CD14-positive monocyte (primary cell): ENCODE results near the gene STAT3. TPM values are rescaled to one million over a fixed set of nuclear protein-coding genes. Genes with fewer than 3 reads are reported as not detected.
A peak's percentile ranks its signal among the peaks of the same experiment; 100 is the strongest.

Source experiments
- DNase-seq, 3 donors: peaks; one replicate each; pipeline ENCODE4 v3.0.0-alpha.2; 2011 to 2022
- H2AFZ ChIP-seq: 2 replicates; pipeline ENCODE4 v1.6.0; 2012; ENCODE audit warnings: mild to moderate bottlenecking, low read depth, low read length, inconsistent platforms; ENCODE audit not compliant: insufficient read depth, poor library complexity, severe bottlenecking
- H3K27ac ChIP-seq, 2 donors: 1 replicate in 1 of 2; 2 replicates in 1 of 2; pipeline ENCODE4 v1.5.1; 2012 to 2013; ENCODE audit warnings: low read length in 2 of 2, control low read depth in 1 of 2, inconsistent platforms in 1 of 2, low read depth in 1 of 2, mild to moderate bottlenecking in 1 of 2
- H3K27me3 ChIP-seq, 2 donors: one replicate each; pipeline versions ENCODE4 v1.6.0 to v1.6.1; 2011 to 2013; ENCODE audit warnings: low read length in 2 of 2; ENCODE audit not compliant: control insufficient read depth in 2 of 2, insufficient read depth in 2 of 2
- H3K36me3 ChIP-seq, 2 donors: replicated peaks in 1 of 2; 1 replicate in 1 of 2; 2 replicates in 1 of 2; pipeline versions ENCODE4 v1.5.1 to v1.6.1; 2012 to 2013; ENCODE audit warnings: low read length in 2 of 2, control low read depth in 1 of 2, inconsistent platforms in 1 of 2, mild to moderate bottlenecking in 1 of 2; ENCODE audit not compliant: insufficient read depth in 2 of 2, control insufficient read depth in 1 of 2
- H3K4me1 ChIP-seq, 2 donors: 1 replicate in 1 of 2; 2 replicates in 1 of 2; pipeline versions ENCODE4 v1.5.1 to v1.6.1; 2012 to 2013; ENCODE audit warnings: low read length in 2 of 2, control low read depth in 1 of 2, inconsistent platforms in 1 of 2, mild to moderate bottlenecking in 1 of 2, moderate library complexity in 1 of 2; ENCODE audit not compliant: insufficient read depth in 2 of 2, control insufficient read depth in 1 of 2
- H3K4me2 ChIP-seq: replicated peaks from 2 replicates; pipeline ENCODE3; 2012; ENCODE audit warnings: low read length, moderate library complexity, mild to moderate bottlenecking; ENCODE audit not compliant: poor library complexity, severe bottlenecking; ENCODE audit errors: extremely low read depth
- H3K4me3 ChIP-seq, 3 experiments: fragments of 200-600 bp in 1 of 3; sonication (generic) in 1 of 3; replicated peaks in 1 of 3; 1 replicate in 2 of 3; 2 replicates in 1 of 3; pipeline ENCODE4 v1.5.1; 2011 to 2013; ENCODE audit warnings: low read length in 3 of 3, mild to moderate bottlenecking in 3 of 3, control low read depth in 2 of 3, low read depth in 2 of 3, inconsistent platforms in 1 of 3, moderate library complexity in 1 of 3
- H3K79me2 ChIP-seq: 2 replicates; pipeline ENCODE4 v1.6.0; 2012; ENCODE audit warnings: mild to moderate bottlenecking, control low read depth, inconsistent platforms, low read length, moderate library complexity; ENCODE audit not compliant: insufficient read depth
- H3K9ac ChIP-seq: 2 replicates; pipeline ENCODE4 v1.6.0; 2017; ENCODE audit warnings: low read length, mild to moderate bottlenecking; ENCODE audit not compliant: insufficient read depth, poor library complexity, severe bottlenecking
- H3K9me3 ChIP-seq, 2 donors: replicated peaks in 1 of 2; 1 replicate in 1 of 2; 2 replicates in 1 of 2; pipeline versions ENCODE4 v1.5.1 to v1.6.1; 2012 to 2013; ENCODE audit warnings: low read length in 2 of 2, control low read depth in 1 of 2; ENCODE audit not compliant: control insufficient read depth in 1 of 2, insufficient read depth in 1 of 2
- H4K20me1 ChIP-seq: 2 replicates; pipeline ENCODE4 v1.6.0; 2012; ENCODE audit warnings: mild to moderate bottlenecking, low read length, control low read depth, moderate library complexity; ENCODE audit not compliant: insufficient read depth
- H3K27ac Mint-ChIP-seq, 7 donors: one replicate each; pipeline ENCODE4 v1.8.0; 2020; ENCODE audit warnings: mild to moderate bottlenecking in 7 of 7, mixed read lengths in 7 of 7, moderate library complexity in 6 of 7, inconsistent platforms in 2 of 7
- H3K27me3 Mint-ChIP-seq, 3 donors: one replicate each; pipeline ENCODE4 v1.8.0; 2021 to 2022; ENCODE audit warnings: low read depth in 3 of 3, mild to moderate bottlenecking in 3 of 3, mixed read lengths in 3 of 3, moderate library complexity in 3 of 3, inconsistent platforms in 1 of 3
- H3K36me3 Mint-ChIP-seq, 2 donors: one replicate each; pipeline ENCODE4 v1.8.0; 2020; ENCODE audit warnings: mixed read lengths in 2 of 2, inconsistent platforms in 1 of 2, mild to moderate bottlenecking in 1 of 2
- H3K4me1 Mint-ChIP-seq: one replicate; pipeline ENCODE4 v1.8.0; 2020; ENCODE audit warnings: mild to moderate bottlenecking, mixed read lengths
- H3K4me3 Mint-ChIP-seq, 2 donors: one replicate each; pipeline ENCODE4 v1.8.0; 2020; ENCODE audit warnings: mild to moderate bottlenecking in 2 of 2, mixed read lengths in 2 of 2, moderate library complexity in 1 of 2
- H3K9me3 Mint-ChIP-seq, 7 donors: one replicate each; pipeline ENCODE4 v1.8.0; 2020 to 2022; ENCODE audit warnings: mixed read lengths in 7 of 7, mild to moderate bottlenecking in 6 of 7, moderate library complexity in 6 of 7, inconsistent platforms in 2 of 7
- CTCF ChIP-seq: fragments of 200-600 bp; IDR thresholded peaks from one replicate; pipeline ENCODE4 v1.8.0; 2022; ENCODE audit warnings: antibody characterized with exemption, mild to moderate bottlenecking
- WGBS: methylation state at CpG from one replicate; pipeline ENCODE4 v1.1.5; 2013; ENCODE audit warnings: missing lambda C conversion rate; ENCODE audit not compliant: insufficient coverage; 5-methylcytosine and 5-hydroxymethylcytosine counted together
- intact Hi-C, 2 donors: fragments of 100-400 bp; cut with micrococcal nuclease; formaldehyde crosslinking; loops; one replicate each; pipeline versions ENCODE4 v1.15.0 to v1.15.1; 2023
- polyA plus RNA-seq, 3 donors: library from polyadenylated mRNA; depleted of rRNA in 1 of 3; unstranded in 2 of 3; stranded (reverse) in 1 of 3; fragments of 300-500 nt in 2 of 3; fragments of >200 nt in 1 of 3; fragmentation: Illumina TruSeq in 2 of 3; gene quantifications; 1 replicate in 2 of 3; 2 replicates in 1 of 3; pipeline ENCODE4 v1.2.3, GENCODE V29; 2012 to 2021

STAT3 gene
- polyA plus RNA-seq, 3 donors, result 73.0 to 155 (median 110) TPM

GRCh38 chr17:42289611-42290181 lies 98.5 kb downstream of the STAT3 start:
- H3K36me3 Mint-ChIP-seq, result peaks cover 36 to 50% of the 10 kb centered on the region in 2 donors
- peak overlapping the region; percentile 98 for H3K4me2 ChIP-seq
- 36% methylated on average over 6 of the region's 9 CpGs for WGBS
- peak in 2 of 3 donors; percentile 44 to 73 for DNase-seq
- H3K27me3 ChIP-seq, result no peaks in the 10 kb centered on the region
- peak overlapping the region; percentile 88 to 95 (median 91) for H3K27ac Mint-ChIP-seq
- H3K4me1 Mint-ChIP-seq, result peaks cover 70% of the 10 kb centered on the region
- peaks cover 0 to 3% (median 0%) of the 10 kb centered on the region in 3 donors for H3K27me3 Mint-ChIP-seq
- H3K4me3 ChIP-seq, result peak overlapping the region; percentile 53 to 89 (median 87)
- TF ChIP-seq CTCF, result no peak
- peak overlapping the region; percentile 81 to 84 for H3K27ac ChIP-seq
- peaks cover 61% of the 10 kb centered on the region for H4K20me1 ChIP-seq
- H3K79me2 ChIP-seq, result peaks cover 66% of the 10 kb centered on the region
- peak overlapping the region; percentile 83 for H3K9ac ChIP-seq
- H3K9me3 ChIP-seq, result no peaks in the 10 kb centered on the region
- H3K4me3 Mint-ChIP-seq, result peak overlapping the region; percentile 92 to 95
- H3K36me3 ChIP-seq, result peaks cover 22 to 40% of the 10 kb centered on the region in 2 donors
- peaks cover 53 to 66% of the 10 kb centered on the region in 2 donors for H3K4me1 ChIP-seq
- peak overlapping the region; percentile 81 for H2AFZ ChIP-seq
- intact Hi-C loops, result loop anchor here (2.0 to 5.0 kb wide), 3 partner anchors 17 to 67 kb away; no protein-coding TSS in a partner anchor
- no peaks in the 10 kb centered on the region for H3K9me3 Mint-ChIP-seq

- WGBS, result under 1% methylated on average over 34 of the region's 44 CpGs
Observed at GRCh38 chr17:42288803-42289610, 99.2 kb downstream of the STAT3 start.

More at GRCh38 chr17:42288803-42289610, 99.2 kb downstream of the STAT3 start:
- peak overlapping the region; percentile 98 for H3K4me2 ChIP-seq
- peaks cover 63% of the 10 kb centered on the region for H3K4me1 Mint-ChIP-seq
- peak overlapping the region; percentile 53 to 89 (median 87) for H3K4me3 ChIP-seq
- intact Hi-C loops, result loop anchor here (2.0 to 5.0 kb wide), 3 partner anchors 16 to 67 kb away; no protein-coding TSS in a partner anchor
- no peaks in the 10 kb centered on the region for H3K9me3 ChIP-seq
- H3K4me1 ChIP-seq, result peaks cover 47 to 59% of the 10 kb centered on the region in 2 donors
- peaks cover 31 to 44% of the 10 kb centered on the region in 2 donors for H3K36me3 Mint-ChIP-seq
- no peaks in the 10 kb centered on the region for H3K9me3 Mint-ChIP-seq
- H3K36me3 ChIP-seq, result peaks cover 17 to 34% of the 10 kb centered on the region in 2 donors
- peak overlapping the region; percentile 81 for H2AFZ ChIP-seq
- peak overlapping the region; percentile 83 for H3K9ac ChIP-seq
- peak overlapping the region; percentile 81 to 84 for H3K27ac ChIP-seq
- TF ChIP-seq CTCF, result no peak
- DNase-seq, result peak in 2 of 3 donors; percentile 28 to 45
- peaks cover 0 to 3% (median 0%) of the 10 kb centered on the region in 3 donors for H3K27me3 Mint-ChIP-seq
- no peaks in the 10 kb centered on the region for H3K27me3 ChIP-seq
- H3K79me2 ChIP-seq, result peaks cover 60% of the 10 kb centered on the region
- H3K27ac Mint-ChIP-seq, result peak overlapping the region; percentile 88 to 95 (median 91)
- peak overlapping the region; percentile 92 to 95 for H3K4me3 Mint-ChIP-seq
- peaks cover 57% of the 10 kb centered on the region for H4K20me1 ChIP-seq
